ENCODE measurements around the gene CREBZF.

Gene CREBZF

GRCh38 chr11:85651118-85651517, 13.8 kb downstream of the CREBZF start:
- Histone ChIP-seq H3K4me3 (ENCODE audit: low read depth, low read length) (no peak overlapping the region), H3K9ac (ENCODE audit: low read depth, low read length) (no peak overlapping the region), H3K9me3 (ENCODE audit: control insufficient read depth, insufficient read depth, low read length) (no peaks in the 10 kb centered on the region), H3K36me3 (ENCODE audit: control insufficient read depth, insufficient read depth, low read length) (peaks cover 33% of the 10 kb centered on the region), H3K27ac (ENCODE audit: low read depth, low read length) (peak overlapping the region; percentile 10), H3K27me3 (ENCODE audit: control insufficient read depth, insufficient read depth, low read length) (no peaks in the 10 kb centered on the region), H3K4me1 (ENCODE audit: control insufficient read depth, insufficient read depth, low read length) (peaks cover 24% of the 10 kb centered on the region)

DNA sequence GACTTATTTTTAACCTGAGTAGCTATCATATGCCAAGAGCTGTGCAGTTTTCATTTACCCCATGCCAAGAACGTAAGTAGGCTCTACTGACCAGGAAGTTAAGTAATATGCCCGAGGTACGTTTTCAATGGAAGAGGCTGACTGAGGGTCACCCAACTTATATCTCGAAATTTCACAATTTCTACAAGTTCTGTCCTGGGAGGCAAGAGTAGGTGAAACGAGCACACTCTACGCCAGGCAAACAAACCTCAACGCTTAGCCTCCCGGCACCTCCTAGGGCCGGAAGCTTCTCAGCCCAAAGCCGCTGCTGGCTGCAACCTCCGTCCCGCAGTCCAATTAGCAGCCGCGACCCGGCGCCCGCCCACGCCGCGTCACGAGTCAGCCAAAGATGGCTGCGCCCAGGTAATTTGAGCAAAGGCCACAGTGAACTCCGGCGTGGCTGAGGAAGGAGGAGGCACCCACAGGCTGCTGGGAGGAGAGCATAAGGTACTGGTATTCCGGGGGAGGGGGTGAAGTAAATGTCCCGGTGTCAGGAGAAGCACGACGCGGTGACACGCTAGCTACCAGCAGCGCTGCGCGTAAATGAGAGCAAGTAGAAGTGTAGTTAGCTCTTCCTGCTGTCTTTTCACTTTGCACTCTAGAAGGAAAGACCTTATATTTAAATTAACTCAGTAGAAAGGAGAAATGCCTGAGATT, 17.2 kb downstream of the CREBZF start, which contains the start of gene TMEM126A:
TSS of gene TMEM126A (plus strand) at position 364 of the 696 bp plus-strand sequence. CDS start 2,289 bp downstream, outside the sequence.
- peaks cover 6% of the 10 kb centered on the region; the same call in 1 of the 2 replicates for H3K36me3 ChIP-seq (ENCODE audit: control insufficient read depth, insufficient read depth, low read length)
- H3K27ac ChIP-seq (ENCODE audit: low read depth, low read length), result peak within 1 kb of the TSS; percentile 85
- H3K4me1 ChIP-seq (ENCODE audit: control insufficient read depth, insufficient read depth, low read length), result peaks cover 33% of the 10 kb centered on the region
- peak within 1 kb of the TSS; percentile 85 for H3K4me3 ChIP-seq (ENCODE audit: low read depth, low read length)
- no peaks in the 10 kb centered on the region for H3K27me3 ChIP-seq (ENCODE audit: control insufficient read depth, insufficient read depth, low read length)
- no peaks in the 10 kb centered on the region for H3K9me3 ChIP-seq (ENCODE audit: control insufficient read depth, insufficient read depth, low read length)
- peak within 1 kb of the TSS; percentile 67 for H3K9ac ChIP-seq (ENCODE audit: low read depth, low read length)

- H3K27ac ChIP-seq (ENCODE audit: low read depth, low read length), result peak overlapping the region; percentile 85
- H3K27me3 ChIP-seq (ENCODE audit: control insufficient read depth, insufficient read depth, low read length), result no peaks in the 10 kb centered on the region
- no peaks in the 10 kb centered on the region for H3K9me3 ChIP-seq (ENCODE audit: control insufficient read depth, insufficient read depth, low read length)
- 0 out of 2 replicates have a peak, but pooled peaks cover 6% of the 10 kb centered on the region for H3K36me3 ChIP-seq (ENCODE audit: control insufficient read depth, insufficient read depth, low read length)
- peak overlapping the region; percentile 67 for H3K9ac ChIP-seq (ENCODE audit: low read depth, low read length)
- H3K4me3 ChIP-seq (ENCODE audit: low read depth, low read length), result peak overlapping the region; percentile 85
- H3K4me1 ChIP-seq (ENCODE audit: control insufficient read depth, insufficient read depth, low read length), result peaks cover 33% of the 10 kb centered on the region
Measured at GRCh38 chr11:85647078-85647477, 17.9 kb downstream of the CREBZF start.

DNA sequence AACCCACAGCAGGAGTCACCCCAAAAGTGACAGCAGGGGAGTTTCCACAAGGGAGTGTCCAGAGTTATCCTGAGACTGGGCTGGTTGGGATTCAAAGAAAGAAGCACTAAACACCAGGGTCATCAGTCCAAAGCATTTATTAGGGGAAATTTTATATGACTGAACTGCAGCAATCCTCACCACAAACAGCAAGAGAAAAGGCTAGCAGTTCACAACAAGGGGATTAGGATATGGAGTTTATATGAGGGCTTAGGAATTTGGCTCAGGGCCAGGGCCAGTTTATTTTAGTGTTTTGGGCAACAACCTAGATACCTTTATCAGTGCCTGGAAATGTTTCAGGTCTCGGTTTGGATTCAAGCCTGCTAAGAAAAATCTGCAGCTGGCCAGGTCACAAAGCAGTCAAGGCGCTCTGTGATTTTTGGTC, 21.7 kb downstream of the CREBZF start:
- no peaks in the 10 kb centered on the region for H3K9me3 ChIP-seq (ENCODE audit: control insufficient read depth, insufficient read depth, low read length)
- no peaks in the 10 kb centered on the region for H3K36me3 ChIP-seq (ENCODE audit: control insufficient read depth, insufficient read depth, low read length)
- H3K27ac ChIP-seq (ENCODE audit: low read depth, low read length), result no peak overlapping the region
- no peak overlapping the region for H3K4me3 ChIP-seq (ENCODE audit: low read depth, low read length)
- H3K4me1 ChIP-seq (ENCODE audit: control insufficient read depth, insufficient read depth, low read length), result peaks cover 15% of the 10 kb centered on the region
- H3K27me3 ChIP-seq (ENCODE audit: control insufficient read depth, insufficient read depth, low read length), result no peaks in the 10 kb centered on the region
- H3K9ac ChIP-seq (ENCODE audit: low read depth, low read length), result no peak overlapping the region

DNA sequence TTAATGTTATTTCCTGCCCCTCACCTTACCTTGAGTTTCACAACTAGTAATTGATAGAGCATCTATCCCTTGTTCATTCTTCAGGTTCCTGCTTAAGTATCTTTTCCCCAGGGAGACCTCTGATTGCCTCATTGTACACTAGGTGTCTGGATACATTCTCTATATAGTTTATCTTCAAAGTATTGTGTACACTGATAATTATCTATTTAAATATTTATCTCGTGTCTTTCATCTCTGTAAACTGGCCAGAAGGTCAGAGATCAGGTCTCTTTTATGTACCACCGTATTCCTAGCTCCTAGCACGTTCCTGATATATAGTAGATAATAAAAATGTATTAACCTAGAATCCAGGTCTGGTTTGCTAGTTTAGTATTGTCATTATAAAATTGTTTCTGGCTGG, 30.2 kb downstream of the CREBZF start:
- peaks cover 3% of the 10 kb centered on the region; the same call in 1 of the 2 replicates for H3K4me1 ChIP-seq (ENCODE audit: control insufficient read depth, insufficient read depth, low read length)
- H3K9ac ChIP-seq (ENCODE audit: low read depth, low read length), result no peak overlapping the region
- no peak overlapping the region for H3K4me3 ChIP-seq (ENCODE audit: low read depth, low read length)
- H3K27ac ChIP-seq (ENCODE audit: low read depth, low read length), result no peak overlapping the region
- H3K9me3 ChIP-seq (ENCODE audit: control insufficient read depth, insufficient read depth, low read length), result no peaks in the 10 kb centered on the region
- no peaks in the 10 kb centered on the region for H3K27me3 ChIP-seq (ENCODE audit: control insufficient read depth, insufficient read depth, low read length)
- peaks cover 61% of the 10 kb centered on the region for H3K36me3 ChIP-seq (ENCODE audit: control insufficient read depth, insufficient read depth, low read length)

GRCh38 chr11:85628771-85629341, 36.1 kb downstream of the CREBZF start:
- H3K27ac ChIP-seq (ENCODE audit: low read depth, low read length), result peak overlapping the region; percentile 79
- no peaks in the 10 kb centered on the region for H3K9me3 ChIP-seq (ENCODE audit: control insufficient read depth, insufficient read depth, low read length)
- H3K36me3 ChIP-seq (ENCODE audit: control insufficient read depth, insufficient read depth, low read length), result peaks cover 25% of the 10 kb centered on the region
- peak overlapping the region; percentile 96 for H3K4me3 ChIP-seq (ENCODE audit: low read depth, low read length)
- H3K4me1 ChIP-seq (ENCODE audit: control insufficient read depth, insufficient read depth, low read length), result peaks cover 23% of the 10 kb centered on the region
- peak overlapping the region; percentile 81 for H3K9ac ChIP-seq (ENCODE audit: low read depth, low read length)
- no peaks in the 10 kb centered on the region for H3K27me3 ChIP-seq (ENCODE audit: control insufficient read depth, insufficient read depth, low read length)

GRCh38 chr11:85627998-85628770, 36.7 kb downstream of the CREBZF start, which contains the start of gene TMEM126B:
TSS of gene TMEM126B (plus strand) at chr11:85628593. CDS start at chr11:85628608, 15 bp downstream.
- H3K9ac ChIP-seq (ENCODE audit: low read depth, low read length), result peak within 1 kb of the TSS; percentile 81
- H3K4me3 ChIP-seq (ENCODE audit: low read depth, low read length), result peak within 1 kb of the TSS; percentile 96
- peak within 1 kb of the TSS; percentile 83 for H3K27ac ChIP-seq (ENCODE audit: low read depth, low read length)
- H3K27me3 ChIP-seq (ENCODE audit: control insufficient read depth, insufficient read depth, low read length), result no peaks in the 10 kb centered on the region
- H3K36me3 ChIP-seq (ENCODE audit: control insufficient read depth, insufficient read depth, low read length), result peaks cover 21% of the 10 kb centered on the region
- H3K4me1 ChIP-seq (ENCODE audit: control insufficient read depth, insufficient read depth, low read length), result peaks cover 23% of the 10 kb centered on the region
- H3K9me3 ChIP-seq (ENCODE audit: control insufficient read depth, insufficient read depth, low read length), result no peaks in the 10 kb centered on the region

DNA sequence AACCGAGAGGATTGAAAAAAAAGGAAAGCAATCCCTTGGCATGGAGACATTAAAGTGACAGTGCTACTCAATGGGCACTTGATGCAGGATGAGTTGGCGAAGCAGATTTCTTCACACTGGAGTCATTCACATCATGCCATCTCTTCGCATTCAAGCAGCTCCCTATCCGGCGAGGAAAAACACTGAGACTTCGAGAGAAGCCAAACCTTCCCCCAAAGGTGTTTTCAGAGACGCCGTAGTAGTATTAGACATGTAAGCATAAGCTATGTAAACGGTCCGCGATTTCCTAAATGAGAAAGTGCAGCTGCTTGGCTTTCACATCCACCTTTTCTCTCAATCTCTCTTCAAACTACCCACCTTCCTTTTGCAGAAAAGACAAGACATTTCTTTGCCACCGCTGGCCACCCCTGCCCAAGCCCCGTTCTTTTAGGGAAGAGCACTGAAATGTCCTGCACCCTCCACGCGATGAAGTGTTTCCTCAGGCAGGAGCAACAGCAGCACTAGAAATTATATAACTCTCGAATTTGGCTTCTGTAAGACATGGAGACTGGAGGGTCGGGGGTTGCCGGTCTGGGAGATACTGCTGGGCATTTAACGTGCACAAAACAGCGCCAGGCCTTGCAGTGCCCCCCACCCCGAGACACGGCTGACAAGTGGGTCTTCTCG, 37.5 kb downstream of the CREBZF start, which contains the start of gene DLG2:
TSS of gene DLG2 (minus strand) at position 13 of the 666 bp plus-strand sequence.
- H3K27ac ChIP-seq (ENCODE audit: low read depth, low read length), result peak within 1 kb of the TSS; percentile 83

DNA sequence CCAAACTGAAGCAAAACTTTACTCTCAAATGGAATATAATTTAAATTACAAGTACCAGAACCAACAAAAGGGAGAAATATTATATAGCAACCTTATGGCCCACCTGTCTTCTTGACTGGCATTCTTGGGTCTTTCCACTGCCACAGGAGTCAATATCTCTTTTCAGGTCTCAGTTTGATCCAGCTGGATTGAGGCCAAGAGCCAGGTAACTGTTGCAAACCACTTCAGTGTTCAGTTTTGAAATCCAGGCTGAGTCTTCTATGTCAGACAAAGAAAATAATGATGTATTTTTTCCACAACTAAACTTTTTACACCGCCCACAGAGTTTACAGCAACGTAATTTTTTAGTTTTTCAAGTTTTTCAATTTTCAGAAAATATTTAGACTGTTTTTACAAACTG, 38.4 kb downstream of the CREBZF start:
- H3K4me3 ChIP-seq (ENCODE audit: low read depth, low read length), result peak overlapping the region; percentile 96
- H3K9me3 ChIP-seq (ENCODE audit: control insufficient read depth, insufficient read depth, low read length), result no peaks in the 10 kb centered on the region
- H3K36me3 ChIP-seq (ENCODE audit: control insufficient read depth, insufficient read depth, low read length), result peaks cover 11% of the 10 kb centered on the region
- no peaks in the 10 kb centered on the region for H3K27me3 ChIP-seq (ENCODE audit: control insufficient read depth, insufficient read depth, low read length)
- peaks cover 23% of the 10 kb centered on the region for H3K4me1 ChIP-seq (ENCODE audit: control insufficient read depth, insufficient read depth, low read length)
- H3K9ac ChIP-seq (ENCODE audit: low read depth, low read length), result no peak overlapping the region
- H3K27ac ChIP-seq (ENCODE audit: low read depth, low read length), result no peak overlapping the region

More for the DNA sequence above, 37.5 kb downstream of the CREBZF start, which contains the start of gene DLG2:
- Histone ChIP-seq H3K4me3 (ENCODE audit: low read depth, low read length) (peak within 1 kb of the TSS; percentile 96), H3K36me3 (ENCODE audit: control insufficient read depth, insufficient read depth, low read length) (peaks cover 21% of the 10 kb centered on the region), H3K9me3 (ENCODE audit: control insufficient read depth, insufficient read depth, low read length) (no peaks in the 10 kb centered on the region), H3K27me3 (ENCODE audit: control insufficient read depth, insufficient read depth, low read length) (no peaks in the 10 kb centered on the region), H3K9ac (ENCODE audit: low read depth, low read length) (peak within 1 kb of the TSS; percentile 41; the same call in 1 of the 2 replicates), H3K4me1 (ENCODE audit: control insufficient read depth, insufficient read depth, low read length) (peaks cover 23% of the 10 kb centered on the region)

DNA sequence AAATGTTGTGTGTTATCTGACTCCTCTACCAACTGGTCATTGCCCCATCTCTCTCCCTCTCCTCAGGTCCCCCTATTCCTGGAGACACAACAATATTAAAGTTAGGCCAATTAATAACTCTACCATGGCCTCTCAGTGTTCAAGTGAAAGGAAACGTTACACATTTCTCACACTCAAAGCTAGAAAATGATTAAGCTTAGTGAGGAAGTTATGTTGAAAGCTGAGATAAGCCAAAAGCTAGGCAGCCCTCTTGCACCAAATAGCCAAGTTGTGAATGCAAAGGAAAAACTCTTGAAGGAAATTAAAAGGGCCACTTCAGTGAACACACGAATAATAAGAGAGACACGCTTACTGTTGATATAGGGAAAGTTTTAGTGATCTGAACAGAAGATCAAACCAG, 44.7 kb downstream of the CREBZF start:
- Histone ChIP-seq H3K9ac (ENCODE audit: low read depth, low read length) (no peak overlapping the region), H3K4me1 (ENCODE audit: control insufficient read depth, insufficient read depth, low read length) (0 out of 2 replicates have a peak, but pooled peaks cover 1% of the 10 kb centered on the region), H3K9me3 (ENCODE audit: control insufficient read depth, insufficient read depth, low read length) (no peaks in the 10 kb centered on the region)

More for the DNA sequence above, 44.7 kb downstream of the CREBZF start:
- no peak overlapping the region for H3K27ac ChIP-seq (ENCODE audit: low read depth, low read length)
- H3K36me3 ChIP-seq (ENCODE audit: control insufficient read depth, insufficient read depth, low read length), result no peaks in the 10 kb centered on the region
- H3K4me3 ChIP-seq (ENCODE audit: low read depth, low read length), result no peak overlapping the region
- no peaks in the 10 kb centered on the region for H3K27me3 ChIP-seq (ENCODE audit: control insufficient read depth, insufficient read depth, low read length)
